PC-3 (cell line): Measurements from ENCODE around the gene C6orf118. TPM values are rescaled to one million over a fixed set of nuclear protein-coding genes. Genes with fewer than 3 reads are reported as not detected.

Experiments used
- ATAC-seq: fragments of 200-7000 bp; cut with Tn5 transposase; 2 replicates; pipeline ENCODE4 v1.9.1; 2020; ENCODE audit warnings: mild to moderate bottlenecking, moderate library complexity
- BruUV-seq: library from RNA; stranded (reverse); fragments of 400-500 nt; replicated peaks from 2 replicates; lab custom pipeline; 2021; lab: Mats Ljungman, UMichigan
- CTCF ChIA-PET: fragments of 300-600 bp; sonication (Branson Sonifier 250); formaldehyde crosslinking; loops from one replicate; lab custom pipeline; 2022; ENCODE audit warnings: antibody characterized with exemption; lab: Charles Lee
- POLR2A ChIA-PET: fragments of 300-600 bp; sonication (Branson Sonifier 250); formaldehyde crosslinking; loops from one replicate; lab custom pipeline; 2022; ENCODE audit warnings: antibody characterized with exemption; ENCODE audit not compliant: unreplicated experiment; lab: Charles Lee
- DNase-seq: peaks from one replicate; pipeline ENCODE4 v3.0.0-alpha.2; 2015
- H2AFZ ChIP-seq: fragments of 300-600 bp; sonication (generic); 2 replicates; pipeline ENCODE4 v1.6.0; 2016; ENCODE audit warnings: antibody characterized with exemption, low read length
- H3F3A ChIP-seq: fragments of 300-600 bp; sonication (generic); one replicate; pipeline ENCODE4 v1.6.0; 2017; ENCODE audit warnings: antibody characterized with exemption, low read length, control low read depth, mild to moderate bottlenecking; ENCODE audit not compliant: unreplicated experiment
- H3K27ac ChIP-seq: fragments of 300-600 bp; sonication (generic); 2 replicates; pipeline ENCODE4 v1.5.1; 2016; ENCODE audit warnings: mild to moderate bottlenecking, low read length
- H3K27me3 ChIP-seq: fragments of 300-600 bp; sonication (generic); 2 replicates; pipeline ENCODE4 v1.6.1; 2016; ENCODE audit warnings: low read length, mixed read lengths
- H3K36me3 ChIP-seq: fragments of 300-600 bp; sonication (generic); 2 replicates; pipeline ENCODE4 v1.6.1; 2016; ENCODE audit warnings: low read depth, mixed run types, low read length, mixed read lengths
- H3K4me1 ChIP-seq: fragments of 300-600 bp; sonication (generic); 2 replicates; pipeline ENCODE4 v1.5.1; 2016; ENCODE audit warnings: low read length; ENCODE audit not compliant: insufficient read depth
- H3K4me2 ChIP-seq: fragments of 300-600 bp; sonication (generic); 2 replicates; pipeline ENCODE4 v1.6.0; 2016; ENCODE audit warnings: low read length
- H3K4me3 ChIP-seq: fragments of 300-600 bp; sonication (generic); 2 replicates; pipeline ENCODE4 v1.5.1; 2016; ENCODE audit warnings: mild to moderate bottlenecking, low read length, mixed read lengths
- H3K79me2 ChIP-seq: fragments of 300-600 bp; sonication (generic); 2 replicates; pipeline ENCODE4 v1.6.1; 2017; ENCODE audit warnings: low read length, mixed read lengths
- H3K9ac ChIP-seq: fragments of 300-600 bp; sonication (generic); 2 replicates; pipeline ENCODE4 v1.6.0; 2016; ENCODE audit warnings: mild to moderate bottlenecking, low read length
- H3K9me2 ChIP-seq: fragments of 300-600 bp; sonication (generic); replicated peaks from 2 replicates; pipeline ENCODE4 v1.6.1; 2016; ENCODE audit warnings: mixed run types, low read length, mixed read lengths
- H3K9me3 ChIP-seq: fragments of 300-600 bp; sonication (generic); 2 replicates; pipeline ENCODE4 v1.6.1; 2016; ENCODE audit warnings: low read length, mixed read lengths
- H4K20me1 ChIP-seq: fragments of 300-600 bp; sonication (generic); 2 replicates; pipeline ENCODE4 v1.6.1; 2016; ENCODE audit warnings: low read length, mixed read lengths
- EZH2 ChIP-seq: fragments of 300-600 bp; sonication (generic); IDR thresholded peaks from one replicate; pipeline ENCODE4 v1.6.1; 2017; ENCODE audit warnings: antibody characterized with exemption, mild to moderate bottlenecking, low read length; ENCODE audit not compliant: unreplicated experiment
- EZH2phosphoT487 ChIP-seq: fragments of 300-600 bp; sonication (generic); IDR thresholded peaks from 2 replicates; pipeline ENCODE4 v1.6.1; 2018; ENCODE audit warnings: mild to moderate bottlenecking, antibody characterized with exemption, low read length, borderline replicate concordance
- intact Hi-C: fragments of 100-400 bp; cut with micrococcal nuclease; formaldehyde crosslinking; loops from 2 replicates; pipeline ENCODE4 v1.9.0; 2023
- total RNA-seq: library from RNA; depleted of rRNA; stranded (reverse); fragments of >200 nt; gene quantifications from 2 replicates; pipeline ENCODE4 v1.2.3, GENCODE V29; 2014
- TF ChIP-seq, protein P1 (sequence below): fragments of 300-600 bp; sonication (generic); conservative IDR thresholded peaks from 2 replicates; pipeline ENCODE4 v1.5.1; 2017; ENCODE audit warnings: antibody characterized with exemption, low read depth, mild to moderate bottlenecking, low read length

Gene C6orf118
- total RNA-seq, 1 experiment from 2014 or later: not detected

DNA sequence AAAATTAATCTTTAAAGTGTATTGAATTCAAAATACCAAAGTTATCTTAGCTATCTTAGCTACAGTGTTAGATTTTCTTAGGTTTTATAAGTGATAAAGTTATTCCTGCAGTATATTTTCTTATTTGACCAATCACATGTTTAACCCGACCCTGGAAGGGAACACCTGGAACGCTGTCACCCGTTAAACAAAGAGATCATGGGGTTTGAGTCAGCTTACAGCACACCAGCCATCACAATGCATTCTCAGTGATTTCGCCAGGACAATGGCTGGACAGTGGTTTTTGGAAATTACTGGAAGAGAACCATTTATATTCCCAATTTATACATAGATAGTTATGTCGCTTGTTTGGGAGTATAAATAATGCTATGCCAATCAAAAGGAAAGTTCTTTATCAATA lies 10.5 kb downstream of the C6orf118 start:
- TF ChIP-seq EZH2phosphoT487 (no peak), EZH2 (no peak)
- TF ChIP-seq, protein P1, sequence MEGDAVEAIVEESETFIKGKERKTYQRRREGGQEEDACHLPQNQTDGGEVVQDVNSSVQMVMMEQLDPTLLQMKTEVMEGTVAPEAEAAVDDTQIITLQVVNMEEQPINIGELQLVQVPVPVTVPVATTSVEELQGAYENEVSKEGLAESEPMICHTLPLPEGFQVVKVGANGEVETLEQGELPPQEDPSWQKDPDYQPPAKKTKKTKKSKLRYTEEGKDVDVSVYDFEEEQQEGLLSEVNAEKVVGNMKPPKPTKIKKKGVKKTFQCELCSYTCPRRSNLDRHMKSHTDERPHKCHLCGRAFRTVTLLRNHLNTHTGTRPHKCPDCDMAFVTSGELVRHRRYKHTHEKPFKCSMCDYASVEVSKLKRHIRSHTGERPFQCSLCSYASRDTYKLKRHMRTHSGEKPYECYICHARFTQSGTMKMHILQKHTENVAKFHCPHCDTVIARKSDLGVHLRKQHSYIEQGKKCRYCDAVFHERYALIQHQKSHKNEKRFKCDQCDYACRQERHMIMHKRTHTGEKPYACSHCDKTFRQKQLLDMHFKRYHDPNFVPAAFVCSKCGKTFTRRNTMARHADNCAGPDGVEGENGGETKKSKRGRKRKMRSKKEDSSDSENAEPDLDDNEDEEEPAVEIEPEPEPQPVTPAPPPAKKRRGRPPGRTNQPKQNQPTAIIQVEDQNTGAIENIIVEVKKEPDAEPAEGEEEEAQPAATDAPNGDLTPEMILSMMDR: no peak
- DNase-seq (no peak), ATAC-seq (no peak)
- Histone ChIP-seq H2AFZ (no peak overlapping the region), H3K9ac (no peak overlapping the region), H3K27me3 (no peaks in the 10 kb centered on the region), H3K4me3 (no peak overlapping the region), H3K4me2 (no peak overlapping the region), H4K20me1 (no peaks in the 10 kb centered on the region), H3K4me1 (no peaks in the 10 kb centered on the region), H3K36me3 (no peaks in the 10 kb centered on the region), H3K9me3 (no peaks in the 10 kb centered on the region), H3K27ac (no peak overlapping the region), H3K79me2 (no peaks in the 10 kb centered on the region), H3K9me2 (no peaks in the 10 kb centered on the region), H3F3A (no peaks in the 10 kb centered on the region)
- no TSS peak for BruUV-seq
- CTCF ChIA-PET: no interaction called here
- intact Hi-C loops: no loop called here
- POLR2A ChIA-PET: no interaction called here

DNA sequence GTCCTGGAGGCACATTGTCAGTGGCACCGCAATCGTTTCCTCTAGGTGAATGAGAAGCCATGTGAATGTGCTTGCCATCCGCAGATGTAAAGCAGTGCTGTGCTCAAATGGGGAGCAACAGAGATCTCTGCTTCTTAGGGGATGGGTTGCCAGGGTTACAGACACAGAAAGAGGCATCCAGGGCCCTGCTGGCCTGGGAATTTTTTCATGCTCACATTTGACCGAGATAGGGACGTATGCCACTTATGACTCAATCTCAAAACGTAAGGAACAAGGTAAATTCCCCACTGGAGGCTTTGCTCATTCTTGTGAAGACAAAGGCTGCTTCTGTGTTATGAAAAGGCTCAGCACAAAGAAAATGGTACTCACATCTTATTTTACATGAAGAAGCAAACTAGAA lies 11.0 kb downstream of the C6orf118 start:
- Histone ChIP-seq H3K9ac (no peak overlapping the region), H3K27ac (no peak overlapping the region), H2AFZ (no peak overlapping the region), H3K4me1 (no peaks in the 10 kb centered on the region), H3K4me3 (no peak overlapping the region), H3K4me2 (no peak overlapping the region), H4K20me1 (no peaks in the 10 kb centered on the region), H3K79me2 (no peaks in the 10 kb centered on the region), H3K27me3 (no peaks in the 10 kb centered on the region), H3F3A (no peaks in the 10 kb centered on the region), H3K36me3 (no peaks in the 10 kb centered on the region), H3K9me2 (no peaks in the 10 kb centered on the region), H3K9me3 (no peaks in the 10 kb centered on the region)
- no peak for DNase-seq
- intact Hi-C loops: no loop called here
- no TSS peak for BruUV-seq
- ATAC-seq: no peak
- POLR2A ChIA-PET: no interaction called here
- CTCF ChIA-PET: no interaction called here
- no peak for TF ChIP-seq EZH2phosphoT487
- no peak for TF ChIP-seq EZH2
- TF ChIP-seq, protein P1: no peak

- POLR2A ChIA-PET: no interaction called here
- H3K27me3 ChIP-seq: no peaks in the 10 kb centered on the region
- H3K9ac ChIP-seq: no peak overlapping the region
- H3K4me2 ChIP-seq: no peak overlapping the region
- BruUV-seq: no TSS peak
- TF ChIP-seq EZH2 (no peak), EZH2phosphoT487 (no peak)
- TF ChIP-seq, protein P1: no peak
- H3K27ac ChIP-seq: no peak overlapping the region
- no peaks in the 10 kb centered on the region for H3K36me3 ChIP-seq
- no peak for ATAC-seq
- intact Hi-C loops: no loop called here
- no peaks in the 10 kb centered on the region for H4K20me1 ChIP-seq
- H2AFZ ChIP-seq: no peak overlapping the region
- H3K4me3 ChIP-seq: no peak overlapping the region
- H3K79me2 ChIP-seq: no peaks in the 10 kb centered on the region
- no peaks in the 10 kb centered on the region for H3F3A ChIP-seq
- H3K9me3 ChIP-seq: no peaks in the 10 kb centered on the region
- no peaks in the 10 kb centered on the region for H3K4me1 ChIP-seq
- DNase-seq: no peak
- CTCF ChIA-PET: no interaction called here
- H3K9me2 ChIP-seq: no peaks in the 10 kb centered on the region
These were observed 16.7 kb downstream of the C6orf118 start for GRCh38 chr6:165292657-165293056.
